Measurements from ENCODE around the gene OR8B12.
"Not testable (repeated sequence)": the region's sequence is repeated elsewhere in the genome, so short reads cannot be mapped to it uniquely, and the experiment has no call there.

Gene OR8B12

DNA sequence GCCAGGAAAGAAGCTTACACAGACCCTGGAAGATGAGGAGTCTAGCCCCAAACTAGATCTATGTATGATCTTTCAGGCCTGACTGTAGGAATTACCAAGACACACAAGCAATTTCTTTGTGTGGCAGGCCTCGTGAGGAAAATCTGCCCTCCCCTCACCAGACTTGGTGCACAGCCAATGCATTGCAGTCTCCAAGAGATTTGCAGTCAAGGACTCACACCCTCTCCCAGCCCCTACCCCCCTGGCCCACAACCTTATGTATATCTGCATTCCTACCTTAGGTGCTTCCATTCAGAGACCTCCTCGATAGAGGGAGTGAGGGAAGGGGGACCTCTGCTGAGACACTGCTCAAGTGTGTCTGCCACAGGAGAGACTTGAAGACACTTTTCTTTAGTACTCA, 9.8 kb downstream of the OR8B12 start:
- H3K9ac ChIP-seq (ENCODE audit: insufficient read length, low read depth), result no peak overlapping the region
- no peaks in the 10 kb centered on the region for H3K27me3 ChIP-seq (ENCODE audit: insufficient read depth, insufficient read length)
- H3K36me3 ChIP-seq (ENCODE audit: insufficient read depth, insufficient read length, low read length), result no peaks in the 10 kb centered on the region
- TF ChIP-seq ZNF274 (IDR thresholded peaks at IDR 0.05; ENCODE audit: low read depth, low read length) (no peak), SUZ12 (IDR thresholded peaks at IDR 0.05; ENCODE audit: extremely low read depth, insufficient read depth, insufficient read length) (no peak), YY1 (IDR thresholded peaks at IDR 0.05; ENCODE audit: insufficient read depth, insufficient read length) (no peak)
- H3K4me3 ChIP-seq (ENCODE audit: insufficient read length, low read depth), result no peak overlapping the region
- no peak for DNase-seq (ENCODE audit: low read depth, low spot score)
- H3K9me3 ChIP-seq (ENCODE audit: insufficient read depth, low read length), result no peaks in the 10 kb centered on the region
- H3K4me1 ChIP-seq (ENCODE audit: insufficient read depth, insufficient read length), result no peaks in the 10 kb centered on the region

- Histone ChIP-seq H3K27me3 (ENCODE audit: insufficient read depth, insufficient read length) (no peaks in the 10 kb centered on the region), H3K4me1 (ENCODE audit: insufficient read depth, insufficient read length) (no peaks in the 10 kb centered on the region), H3K9ac (ENCODE audit: insufficient read length, low read depth) (no peak overlapping the region), H3K4me3 (ENCODE audit: insufficient read length, low read depth) (no peak overlapping the region), H3K9me3 (ENCODE audit: insufficient read depth, low read length) (no peaks in the 10 kb centered on the region), H3K36me3 (ENCODE audit: insufficient read depth, insufficient read length, low read length) (no peaks in the 10 kb centered on the region)
- TF ChIP-seq ZNF274 (IDR thresholded peaks at IDR 0.05; ENCODE audit: low read depth, low read length) (no peak), SUZ12 (IDR thresholded peaks at IDR 0.05; ENCODE audit: extremely low read depth, insufficient read depth, insufficient read length) (no peak), YY1 (IDR thresholded peaks at IDR 0.05; ENCODE audit: insufficient read depth, insufficient read length) (no peak)
- DNase-seq (ENCODE audit: low read depth, low spot score), result no peak
Measured at GRCh38 chr11:124520550-124520854, 23.0 kb downstream of the OR8B12 start.

DNA sequence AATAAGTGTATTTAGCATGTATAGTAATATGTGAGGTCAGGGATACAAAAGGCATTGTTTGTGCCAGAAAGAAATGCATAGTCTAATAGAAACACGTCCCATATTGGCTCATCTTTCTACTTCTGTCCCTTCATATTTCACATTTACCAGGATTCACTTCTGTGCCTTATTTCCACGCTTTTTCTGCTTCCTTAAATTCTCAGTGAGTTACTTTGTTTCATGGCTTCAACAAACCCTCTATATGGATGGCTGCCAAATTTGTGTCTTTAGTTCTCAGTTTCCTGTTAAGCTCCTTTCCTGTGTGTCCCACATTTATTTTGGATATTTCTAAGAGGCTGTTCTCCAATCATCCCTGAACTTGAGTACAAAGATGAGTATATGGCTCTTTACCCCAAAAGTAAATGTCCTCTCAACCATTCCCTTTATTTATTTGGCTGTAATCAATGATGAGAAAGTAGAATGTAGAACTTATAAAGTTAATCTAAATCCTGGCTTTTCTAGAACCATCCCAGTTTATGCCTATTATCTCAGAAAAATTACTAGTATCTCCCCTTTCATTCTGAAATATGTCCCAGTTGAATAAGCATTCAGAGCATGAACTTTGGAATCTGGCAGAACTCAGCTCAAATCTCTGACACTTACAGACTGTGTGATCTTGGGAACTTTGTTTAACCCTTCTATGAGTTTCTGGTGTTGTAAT, 23.5 kb downstream of the OR8B12 start:
- Histone ChIP-seq H3K9me3 (ENCODE audit: insufficient read depth, low read length) (no peaks in the 10 kb centered on the region), H3K9ac (ENCODE audit: insufficient read length, low read depth) (no peak overlapping the region), H3K27me3 (ENCODE audit: insufficient read depth, insufficient read length) (no peaks in the 10 kb centered on the region), H3K4me3 (ENCODE audit: insufficient read length, low read depth) (no peak overlapping the region), H3K36me3 (ENCODE audit: insufficient read depth, insufficient read length, low read length) (no peaks in the 10 kb centered on the region), H3K4me1 (ENCODE audit: insufficient read depth, insufficient read length) (no peaks in the 10 kb centered on the region)
- TF ChIP-seq ZNF274 (IDR thresholded peaks at IDR 0.05; ENCODE audit: low read depth, low read length) (no peak), SUZ12 (IDR thresholded peaks at IDR 0.05; ENCODE audit: extremely low read depth, insufficient read depth, insufficient read length) (no peak), YY1 (IDR thresholded peaks at IDR 0.05; ENCODE audit: insufficient read depth, insufficient read length) (no peak)
- no peak for DNase-seq (ENCODE audit: low read depth, low spot score)

DNA sequence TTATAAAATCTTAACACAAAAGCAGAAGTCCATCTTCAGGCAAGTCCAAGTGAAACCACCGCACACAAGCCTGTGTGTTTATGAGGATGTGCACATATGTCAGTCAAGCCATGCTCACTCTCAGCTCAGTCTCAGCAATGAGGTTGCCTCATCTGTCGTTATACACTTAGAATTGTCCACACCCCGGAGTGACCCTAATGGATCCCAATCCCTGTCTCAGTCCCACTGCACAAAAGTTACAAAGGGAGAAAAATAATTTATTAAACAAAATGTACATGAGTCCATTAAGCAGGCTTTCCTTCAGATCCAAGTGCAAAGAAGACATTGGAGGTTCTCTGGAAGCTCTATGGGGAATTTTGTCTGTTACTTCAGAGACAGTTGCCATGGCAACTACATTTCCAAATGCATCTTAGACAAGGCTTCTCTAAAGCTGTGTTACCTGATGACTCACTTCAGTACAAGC, 24.4 kb downstream of the OR8B12 start:
- no peak for DNase-seq (ENCODE audit: low read depth, low spot score)
- no peak for TF ChIP-seq SUZ12 (IDR thresholded peaks at IDR 0.05; ENCODE audit: extremely low read depth, insufficient read depth, insufficient read length)

GRCh38 chr11:124517314-124517713, 26.1 kb downstream of the OR8B12 start:
- Histone ChIP-seq H3K27me3 (ENCODE audit: insufficient read depth, insufficient read length) (no peaks in the 10 kb centered on the region), H3K9me3 (ENCODE audit: insufficient read depth, low read length) (no peaks in the 10 kb centered on the region), H3K4me1 (ENCODE audit: insufficient read depth, insufficient read length) (no peaks in the 10 kb centered on the region), H3K9ac (ENCODE audit: insufficient read length, low read depth) (no peak overlapping the region), H3K4me3 (ENCODE audit: insufficient read length, low read depth) (no peak overlapping the region), H3K36me3 (ENCODE audit: insufficient read depth, insufficient read length, low read length) (no peaks in the 10 kb centered on the region)
- no peak for DNase-seq (ENCODE audit: low read depth, low spot score)
- TF ChIP-seq SUZ12 (IDR thresholded peaks at IDR 0.05; ENCODE audit: extremely low read depth, insufficient read depth, insufficient read length) (no peak), ZNF274 (IDR thresholded peaks at IDR 0.05; ENCODE audit: low read depth, low read length) (no peak), YY1 (IDR thresholded peaks at IDR 0.05; ENCODE audit: insufficient read depth, insufficient read length) (no peak)

More for the DNA sequence above, 24.4 kb downstream of the OR8B12 start:
- Histone ChIP-seq H3K9ac (ENCODE audit: insufficient read length, low read depth) (no peak overlapping the region), H3K4me1 (ENCODE audit: insufficient read depth, insufficient read length) (no peaks in the 10 kb centered on the region), H3K27me3 (ENCODE audit: insufficient read depth, insufficient read length) (no peaks in the 10 kb centered on the region), H3K4me3 (ENCODE audit: insufficient read length, low read depth) (no peak overlapping the region), H3K9me3 (ENCODE audit: insufficient read depth, low read length) (no peaks in the 10 kb centered on the region), H3K36me3 (ENCODE audit: insufficient read depth, insufficient read length, low read length) (no peaks in the 10 kb centered on the region)

DNA sequence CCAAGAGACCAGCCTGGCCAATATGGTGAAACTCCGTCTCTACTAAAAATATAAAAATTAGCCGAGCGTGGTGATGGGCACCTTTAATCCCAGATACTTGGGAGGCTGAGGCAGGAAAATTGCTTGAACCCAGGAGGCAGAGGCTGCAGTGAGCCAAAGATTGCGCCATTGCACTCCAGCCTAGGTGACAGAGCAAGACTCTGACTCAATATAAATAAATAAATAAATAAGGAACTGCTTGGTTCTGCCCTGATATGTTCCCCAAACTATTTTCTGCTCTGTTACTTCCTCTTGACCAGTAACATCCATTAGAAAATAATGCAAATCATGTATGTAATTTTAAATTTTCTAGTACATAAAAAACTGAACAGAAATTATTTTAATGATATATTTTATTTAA, 28.8 kb downstream of the OR8B12 start:
- H3K9me3 ChIP-seq (ENCODE audit: insufficient read depth, low read length); DNase-seq (ENCODE audit: low read depth, low spot score); H3K36me3 ChIP-seq (ENCODE audit: insufficient read depth, insufficient read length, low read length); H3K4me1 ChIP-seq (ENCODE audit: insufficient read depth, insufficient read length); H3K9ac ChIP-seq (ENCODE audit: insufficient read length, low read depth); H3K27me3 ChIP-seq (ENCODE audit: insufficient read depth, insufficient read length); H3K4me3 ChIP-seq (ENCODE audit: insufficient read length, low read depth): not testable (repeated sequence)

- H3K36me3 ChIP-seq (ENCODE audit: insufficient read depth, insufficient read length, low read length), result no peaks in the 10 kb centered on the region
- no peak for DNase-seq (ENCODE audit: low read depth, low spot score)
- no peaks in the 10 kb centered on the region for H3K4me1 ChIP-seq (ENCODE audit: insufficient read depth, insufficient read length)
- no peak for TF ChIP-seq YY1 (IDR thresholded peaks at IDR 0.05; ENCODE audit: insufficient read depth, insufficient read length)
- TF ChIP-seq ZNF274 (IDR thresholded peaks at IDR 0.05; ENCODE audit: low read depth, low read length), result no peak
- TF ChIP-seq SUZ12 (IDR thresholded peaks at IDR 0.05; ENCODE audit: extremely low read depth, insufficient read depth, insufficient read length), result no peak
- H3K4me3 ChIP-seq (ENCODE audit: insufficient read length, low read depth), result no peak overlapping the region
- H3K9me3 ChIP-seq (ENCODE audit: insufficient read depth, low read length), result no peaks in the 10 kb centered on the region
- no peaks in the 10 kb centered on the region for H3K27me3 ChIP-seq (ENCODE audit: insufficient read depth, insufficient read length)
- H3K9ac ChIP-seq (ENCODE audit: insufficient read length, low read depth), result no peak overlapping the region
Measured at GRCh38 chr11:124514131-124514530, 29.3 kb downstream of the OR8B12 start.

DNA sequence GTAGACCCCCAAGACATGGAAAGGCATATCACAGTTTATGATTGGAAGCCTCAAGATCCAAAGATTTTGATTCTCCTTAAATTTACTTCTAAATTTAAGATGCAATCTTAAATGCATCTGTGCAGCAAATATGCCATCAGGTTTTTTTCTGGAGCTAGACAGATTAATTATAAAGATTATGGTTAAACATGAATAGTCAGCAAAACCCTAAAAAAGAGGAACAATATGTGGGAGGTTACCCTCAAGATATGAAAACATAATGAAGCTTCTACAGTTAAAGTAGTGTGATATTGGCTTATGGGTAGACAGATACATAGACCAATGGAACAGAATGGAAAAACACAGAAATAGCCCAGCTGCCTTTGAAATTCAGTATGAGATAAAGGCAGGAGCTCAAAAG, 31.7 kb downstream of the OR8B12 start:
- Histone ChIP-seq H3K4me3 (ENCODE audit: insufficient read length, low read depth) (no peak overlapping the region), H3K4me1 (ENCODE audit: insufficient read depth, insufficient read length) (no peaks in the 10 kb centered on the region), H3K27me3 (ENCODE audit: insufficient read depth, insufficient read length) (no peaks in the 10 kb centered on the region), H3K36me3 (ENCODE audit: insufficient read depth, insufficient read length, low read length) (no peaks in the 10 kb centered on the region), H3K9me3 (ENCODE audit: insufficient read depth, low read length) (no peaks in the 10 kb centered on the region), H3K9ac (ENCODE audit: insufficient read length, low read depth) (no peak overlapping the region)
- no peak for DNase-seq (ENCODE audit: low read depth, low spot score)
- TF ChIP-seq SUZ12 (IDR thresholded peaks at IDR 0.05; ENCODE audit: extremely low read depth, insufficient read depth, insufficient read length) (no peak), YY1 (IDR thresholded peaks at IDR 0.05; ENCODE audit: insufficient read depth, insufficient read length) (no peak), ZNF274 (IDR thresholded peaks at IDR 0.05; ENCODE audit: low read depth, low read length) (no peak)

All from NT2/D1 (cell line).